ENCODE results near the gene ARHGEF10L. TPM values are rescaled to one million over a fixed set of nuclear protein-coding genes. Genes with fewer than 3 reads are reported as not detected.

Gene ARHGEF10L
- total and polyA plus RNA-seq, 5 donors from 2014 or later, result not detected

DNA sequence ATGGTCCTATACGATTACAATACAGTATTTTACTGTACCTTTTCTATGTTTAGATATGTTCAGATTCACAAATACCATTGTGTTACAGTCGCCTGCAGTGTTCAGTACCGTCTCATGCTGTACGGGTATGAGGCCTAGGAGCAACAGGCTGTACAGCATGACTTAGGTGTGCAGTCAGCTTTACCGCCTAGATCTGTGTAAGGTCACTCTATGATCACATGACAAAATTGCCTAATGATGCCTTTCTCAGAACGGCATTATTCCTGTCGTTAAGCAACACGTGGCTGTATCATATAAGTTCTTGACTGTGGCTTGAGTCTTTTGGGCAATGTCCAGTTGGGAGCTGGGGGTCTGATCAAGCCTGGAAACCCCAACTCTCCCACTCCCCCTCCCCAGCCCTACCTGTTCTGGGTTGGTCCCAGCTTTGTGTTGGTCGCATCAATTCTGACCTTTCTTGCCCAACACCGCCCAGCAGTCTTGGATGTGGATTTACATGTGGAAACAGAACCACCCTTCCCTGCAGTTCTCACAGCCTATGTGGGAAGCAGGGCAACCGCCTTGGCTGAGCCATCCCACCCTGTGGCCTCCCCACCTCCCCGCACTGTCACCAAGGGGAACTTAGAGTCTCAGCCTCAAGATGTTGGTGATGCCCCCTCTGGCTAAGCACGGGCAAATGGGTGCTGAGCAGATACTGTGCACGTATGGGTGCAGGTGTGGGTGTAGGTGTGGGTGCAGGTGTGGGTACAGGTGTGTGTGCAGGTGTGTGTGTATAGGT is 135.4 kb downstream of the ARHGEF10L start:
- H3K4me3 Mint-ChIP-seq, result no peak overlapping the region
- H3K9me3 Mint-ChIP-seq, result peaks cover 0 to 2% (median 0%) of the 10 kb centered on the region in 7 donors
- no peak overlapping the region for H3K27ac ChIP-seq (ENCODE audit: insufficient read depth, low read length, poor library complexity, severe bottlenecking)
- DNase-seq (no peak), ATAC-seq (ENCODE audit: low read depth in 2 of 2) (no peak)
- no peaks in the 10 kb centered on the region for H3K27me3 ChIP-seq (ENCODE audit: control insufficient read depth, insufficient read depth, low read length)
- H3K27ac Mint-ChIP-seq, result no peak overlapping the region
- no peaks in the 10 kb centered on the region for H3K27me3 Mint-ChIP-seq
- H3K36me3 ChIP-seq (ENCODE audit: control insufficient read depth, insufficient read depth, low read length), result no peaks in the 10 kb centered on the region
- H3K4me3 ChIP-seq (ENCODE audit: low read depth, low read length), result no peak overlapping the region
- H3K9me3 ChIP-seq (ENCODE audit: control insufficient read depth in 2 of 2, low read length in 2 of 2), result no peaks in the 10 kb centered on the region
- H3K36me3 Mint-ChIP-seq, result no peaks in the 10 kb centered on the region
- no peaks in the 10 kb centered on the region for H3K4me1 ChIP-seq (ENCODE audit: control insufficient read depth, insufficient read depth, low read length, poor library complexity, severe bottlenecking)
- no peaks in the 10 kb centered on the region for H3K4me1 Mint-ChIP-seq

DNA sequence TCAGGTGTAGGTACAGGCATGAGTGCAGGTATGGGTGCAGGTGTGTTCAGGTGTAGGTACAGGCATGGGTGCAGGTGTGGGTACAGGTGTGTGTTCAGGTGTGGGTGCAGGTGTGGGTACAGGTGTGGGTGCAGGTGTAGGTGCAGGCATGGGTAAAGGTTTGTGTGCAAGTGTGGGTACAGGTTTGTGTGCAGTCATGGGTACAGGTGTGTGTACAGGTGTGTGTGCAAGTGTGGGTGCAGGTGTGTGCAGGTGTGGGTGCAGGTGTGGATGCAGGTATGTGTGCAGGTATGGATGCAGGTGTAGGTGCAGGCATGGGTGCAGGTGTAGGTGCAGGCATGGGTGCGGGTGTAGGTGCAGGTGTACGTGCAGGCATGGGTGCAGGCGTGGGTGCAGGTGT is 136.2 kb downstream of the ARHGEF10L start:
- ATAC-seq (ENCODE audit: low read depth in 2 of 2), result no peak
- no peak overlapping the region for H3K27ac Mint-ChIP-seq
- Histone ChIP-seq H3K36me3 (ENCODE audit: control insufficient read depth, insufficient read depth, low read length) (no peaks in the 10 kb centered on the region), H3K4me1 (ENCODE audit: control insufficient read depth, insufficient read depth, low read length, poor library complexity, severe bottlenecking) (no peaks in the 10 kb centered on the region), H3K27me3 (ENCODE audit: control insufficient read depth, insufficient read depth, low read length) (no peaks in the 10 kb centered on the region), H3K4me3 (ENCODE audit: low read depth, low read length) (no peak overlapping the region), H3K27ac (ENCODE audit: insufficient read depth, low read length, poor library complexity, severe bottlenecking) (no peak overlapping the region), H3K9me3 (ENCODE audit: control insufficient read depth in 2 of 2, low read length in 2 of 2) (no peaks in the 10 kb centered on the region)
- no peaks in the 10 kb centered on the region for H3K36me3 Mint-ChIP-seq
- no peaks in the 10 kb centered on the region for H3K27me3 Mint-ChIP-seq
- DNase-seq, result no peak
- H3K4me1 Mint-ChIP-seq, result no peaks in the 10 kb centered on the region
- peaks cover 0 to 2% (median 0%) of the 10 kb centered on the region in 7 donors for H3K9me3 Mint-ChIP-seq
- no peak overlapping the region for H3K4me3 Mint-ChIP-seq

DNA sequence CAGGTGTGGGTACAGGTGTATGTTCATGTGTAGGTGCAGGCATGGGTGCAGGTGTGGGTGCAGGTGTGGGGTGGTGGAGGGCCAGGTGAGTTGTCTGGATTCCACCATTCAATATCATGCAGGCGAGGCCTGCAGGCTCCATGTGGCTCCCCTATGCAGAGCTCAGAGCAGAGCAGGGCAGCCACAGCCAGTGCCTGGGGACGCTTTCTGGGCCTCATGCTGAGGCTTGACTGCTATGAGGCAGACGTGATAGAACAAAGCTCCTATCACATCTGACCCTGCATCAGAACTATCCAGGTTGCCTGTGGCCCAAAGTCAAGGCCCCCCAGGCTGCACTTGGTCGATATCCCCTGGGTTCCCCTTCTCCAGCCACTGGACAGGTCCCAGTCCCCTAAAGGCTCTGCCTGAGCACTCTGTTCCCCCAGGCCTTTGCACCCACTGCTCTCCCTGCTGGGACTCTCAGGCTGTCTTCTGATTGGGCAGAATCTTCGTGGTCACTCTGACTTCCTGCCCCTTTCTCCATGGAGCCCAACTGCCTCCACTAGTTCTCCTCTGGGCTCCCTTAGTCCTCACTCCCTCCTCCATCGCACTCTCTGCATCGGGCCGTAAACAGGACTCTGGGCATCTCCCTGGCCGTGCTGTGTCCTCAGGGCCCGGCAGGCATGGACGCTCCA is 137.0 kb downstream of the ARHGEF10L start:
- DNase-seq, result no peak
- Histone ChIP-seq H3K27me3 (ENCODE audit: control insufficient read depth, insufficient read depth, low read length) (no peaks in the 10 kb centered on the region), H3K4me3 (ENCODE audit: low read depth, low read length) (no peak overlapping the region), H3K36me3 (ENCODE audit: control insufficient read depth, insufficient read depth, low read length) (no peaks in the 10 kb centered on the region), H3K9me3 (ENCODE audit: control insufficient read depth in 2 of 2, low read length in 2 of 2) (no peaks in the 10 kb centered on the region), H3K27ac (ENCODE audit: insufficient read depth, low read length, poor library complexity, severe bottlenecking) (no peak overlapping the region), H3K4me1 (ENCODE audit: control insufficient read depth, insufficient read depth, low read length, poor library complexity, severe bottlenecking) (no peaks in the 10 kb centered on the region)
- Mint-ChIP-seq H3K4me3 (no peak overlapping the region), H3K4me1 (no peaks in the 10 kb centered on the region), H3K9me3 (peaks cover 0 to 2% (median 0%) of the 10 kb centered on the region in 7 donors), H3K27me3 (no peaks in the 10 kb centered on the region), H3K27ac (no peak overlapping the region), H3K36me3 (no peaks in the 10 kb centered on the region)
- ATAC-seq (ENCODE audit: low read depth in 2 of 2), result no peak

DNA sequence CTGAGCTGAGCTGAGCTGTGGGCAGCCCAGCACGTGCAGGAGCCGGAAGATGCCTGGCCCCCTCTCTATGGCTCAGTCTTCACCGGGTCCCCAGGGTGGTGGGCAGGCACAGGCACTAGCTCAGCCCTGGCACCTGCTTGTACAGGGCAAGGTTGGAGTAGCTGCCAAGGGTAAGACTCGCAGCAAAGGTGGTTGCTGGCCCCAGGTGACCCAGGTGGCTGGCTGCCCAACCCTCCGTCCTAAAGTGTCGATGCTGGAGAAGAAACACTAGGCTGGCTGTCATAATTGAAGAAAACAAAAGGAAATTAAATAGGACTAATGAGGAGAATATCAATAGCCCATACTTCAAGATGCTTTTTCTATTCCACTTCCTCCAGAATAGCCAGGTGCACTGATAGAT is 138.5 kb downstream of the ARHGEF10L start:
- Mint-ChIP-seq H3K4me1 (no peaks in the 10 kb centered on the region), H3K27ac (no peak overlapping the region), H3K9me3 (no peaks in the 10 kb centered on the region), H3K4me3 (no peak overlapping the region), H3K27me3 (no peaks in the 10 kb centered on the region), H3K36me3 (no peaks in the 10 kb centered on the region)
- Histone ChIP-seq H3K36me3 (ENCODE audit: control insufficient read depth, insufficient read depth, low read length) (no peaks in the 10 kb centered on the region), H3K4me1 (ENCODE audit: control insufficient read depth, insufficient read depth, low read length, poor library complexity, severe bottlenecking) (no peaks in the 10 kb centered on the region), H3K4me3 (ENCODE audit: low read depth, low read length) (no peak overlapping the region), H3K27ac (ENCODE audit: insufficient read depth, low read length, poor library complexity, severe bottlenecking) (no peak overlapping the region), H3K27me3 (ENCODE audit: control insufficient read depth, insufficient read depth, low read length) (no peaks in the 10 kb centered on the region), H3K9me3 (ENCODE audit: control insufficient read depth in 2 of 2, low read length in 2 of 2) (no peaks in the 10 kb centered on the region)
- no peak for ATAC-seq (ENCODE audit: low read depth in 2 of 2)
- no peak for DNase-seq

DNA sequence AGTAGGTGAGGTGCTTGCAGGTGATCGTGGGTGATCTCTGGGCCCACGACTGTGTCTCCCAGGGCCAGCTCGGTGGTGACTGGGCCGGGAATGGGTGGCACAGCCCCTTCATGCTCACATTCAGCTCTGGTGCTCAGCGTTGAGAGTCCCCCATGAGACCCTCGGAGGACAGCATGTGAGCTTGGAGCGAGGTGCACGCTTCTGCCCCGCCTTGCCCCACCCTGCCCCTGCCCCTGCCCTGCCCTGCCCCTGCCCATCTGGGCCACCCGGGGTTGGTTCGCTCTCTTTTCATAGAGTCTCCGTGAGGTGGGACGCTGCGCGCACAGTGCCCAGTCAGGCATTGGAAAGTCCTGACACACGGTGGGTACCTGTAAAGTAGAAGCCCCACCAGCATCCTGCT is 140.4 kb downstream of the ARHGEF10L start:
- no peaks in the 10 kb centered on the region for H3K36me3 ChIP-seq (ENCODE audit: control insufficient read depth, insufficient read depth, low read length)
- H3K27me3 ChIP-seq (ENCODE audit: control insufficient read depth, insufficient read depth, low read length), result no peaks in the 10 kb centered on the region
- H3K4me3 ChIP-seq (ENCODE audit: low read depth, low read length), result no peak overlapping the region
- H3K9me3 ChIP-seq (ENCODE audit: control insufficient read depth in 2 of 2, low read length in 2 of 2), result no peaks in the 10 kb centered on the region
- H3K27ac ChIP-seq (ENCODE audit: insufficient read depth, low read length, poor library complexity, severe bottlenecking), result no peak overlapping the region
- Mint-ChIP-seq H3K27me3 (no peaks in the 10 kb centered on the region), H3K4me1 (no peaks in the 10 kb centered on the region), H3K36me3 (no peaks in the 10 kb centered on the region), H3K27ac (no peak overlapping the region), H3K4me3 (no peak overlapping the region), H3K9me3 (no peaks in the 10 kb centered on the region)
- DNase-seq (no peak), ATAC-seq (ENCODE audit: low read depth in 2 of 2) (no peak)
- no peaks in the 10 kb centered on the region for H3K4me1 ChIP-seq (ENCODE audit: control insufficient read depth, insufficient read depth, low read length, poor library complexity, severe bottlenecking)

DNA sequence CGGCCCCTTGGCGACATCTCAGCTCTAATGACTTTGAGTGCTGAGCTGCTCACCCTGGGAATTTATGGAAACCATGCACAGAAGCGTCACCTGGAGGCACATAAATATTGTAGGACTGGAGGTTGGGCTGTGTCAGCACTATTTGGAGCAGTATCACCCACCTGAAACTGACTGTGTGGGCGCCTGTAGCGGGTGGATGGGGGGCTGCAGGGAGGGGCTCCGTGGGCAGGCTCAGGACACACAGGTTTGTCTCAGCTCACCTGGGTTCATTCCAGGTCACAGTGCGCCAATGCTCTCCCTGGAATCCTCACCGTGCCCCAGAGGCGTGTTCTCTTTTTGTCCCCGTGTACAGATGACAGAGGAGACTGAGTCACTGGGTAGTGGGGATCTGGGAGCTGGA is 140.8 kb downstream of the ARHGEF10L start:
- H3K27me3 Mint-ChIP-seq, result no peaks in the 10 kb centered on the region
- Histone ChIP-seq H3K4me3 (ENCODE audit: low read depth, low read length) (no peak overlapping the region), H3K27ac (ENCODE audit: insufficient read depth, low read length, poor library complexity, severe bottlenecking) (no peak overlapping the region), H3K4me1 (ENCODE audit: control insufficient read depth, insufficient read depth, low read length, poor library complexity, severe bottlenecking) (no peaks in the 10 kb centered on the region), H3K36me3 (ENCODE audit: control insufficient read depth, insufficient read depth, low read length) (no peaks in the 10 kb centered on the region), H3K27me3 (ENCODE audit: control insufficient read depth, insufficient read depth, low read length) (no peaks in the 10 kb centered on the region), H3K9me3 (ENCODE audit: control insufficient read depth in 2 of 2, low read length in 2 of 2) (no peaks in the 10 kb centered on the region)
- no peaks in the 10 kb centered on the region for H3K4me1 Mint-ChIP-seq
- no peaks in the 10 kb centered on the region for H3K36me3 Mint-ChIP-seq
- no peaks in the 10 kb centered on the region for H3K9me3 Mint-ChIP-seq
- DNase-seq (no peak), ATAC-seq (ENCODE audit: low read depth in 2 of 2) (no peak)
- H3K27ac Mint-ChIP-seq, result no peak overlapping the region
- no peak overlapping the region for H3K4me3 Mint-ChIP-seq

DNA sequence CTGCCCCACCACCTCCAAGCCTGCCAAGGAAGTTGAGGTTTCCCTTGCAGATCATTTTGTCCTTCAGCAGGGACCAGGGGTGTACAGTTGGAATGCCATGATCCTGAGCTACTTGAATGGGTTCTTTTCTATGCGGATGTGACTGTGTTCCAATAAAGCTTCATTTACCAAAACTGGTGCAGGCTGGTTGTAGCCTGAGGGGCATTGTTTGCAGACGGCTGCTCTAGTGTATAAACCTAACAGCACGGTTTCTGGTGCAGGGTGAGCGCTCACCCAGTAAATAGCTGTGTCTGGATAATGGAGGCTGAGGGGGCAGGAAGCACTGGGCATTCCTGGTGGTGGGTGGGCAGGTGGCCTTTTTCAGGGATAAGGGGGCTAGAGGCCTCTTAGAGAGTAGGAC is 142.9 kb downstream of the ARHGEF10L start:
- Mint-ChIP-seq H3K27ac (no peak overlapping the region), H3K4me1 (no peaks in the 10 kb centered on the region), H3K9me3 (no peaks in the 10 kb centered on the region), H3K4me3 (no peak overlapping the region), H3K27me3 (no peaks in the 10 kb centered on the region), H3K36me3 (no peaks in the 10 kb centered on the region)
- DNase-seq (no peak), ATAC-seq (ENCODE audit: low read depth in 2 of 2) (no peak)
- H3K27me3 ChIP-seq (ENCODE audit: control insufficient read depth, insufficient read depth, low read length), result no peaks in the 10 kb centered on the region
- H3K9me3 ChIP-seq (ENCODE audit: control insufficient read depth in 2 of 2, low read length in 2 of 2), result no peaks in the 10 kb centered on the region
- H3K36me3 ChIP-seq (ENCODE audit: control insufficient read depth, insufficient read depth, low read length), result no peaks in the 10 kb centered on the region
- H3K4me1 ChIP-seq (ENCODE audit: control insufficient read depth, insufficient read depth, low read length, poor library complexity, severe bottlenecking), result no peaks in the 10 kb centered on the region
- H3K4me3 ChIP-seq (ENCODE audit: low read depth, low read length), result no peak overlapping the region
- H3K27ac ChIP-seq (ENCODE audit: insufficient read depth, low read length, poor library complexity, severe bottlenecking), result no peak overlapping the region

DNA sequence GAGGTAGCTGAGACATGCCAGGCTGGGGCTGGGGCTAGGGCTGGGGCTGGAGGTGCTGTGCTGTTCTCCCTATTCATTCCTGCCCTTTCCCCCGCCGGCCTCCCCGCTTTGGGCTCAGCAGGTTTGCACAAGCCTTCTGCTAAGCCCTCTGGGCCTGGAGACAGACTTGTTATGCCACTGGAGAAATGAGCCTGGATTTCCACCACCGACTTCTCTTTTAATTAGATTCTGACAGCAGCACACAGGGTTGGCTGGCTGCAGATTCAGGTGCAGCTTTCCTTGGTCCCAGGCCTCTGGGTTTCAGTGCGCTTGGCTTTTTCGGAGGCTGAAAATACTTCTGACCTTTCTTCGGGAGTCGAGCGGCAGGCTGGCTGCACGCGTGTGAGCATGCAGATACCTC is 144.1 kb downstream of the ARHGEF10L start:
- Mint-ChIP-seq H3K36me3 (no peaks in the 10 kb centered on the region), H3K4me3 (no peak overlapping the region), H3K9me3 (no peaks in the 10 kb centered on the region), H3K27me3 (no peaks in the 10 kb centered on the region), H3K27ac (no peak overlapping the region), H3K4me1 (no peaks in the 10 kb centered on the region)
- DNase-seq (no peak), ATAC-seq (ENCODE audit: low read depth in 2 of 2) (no peak)
- H3K36me3 ChIP-seq (ENCODE audit: control insufficient read depth, insufficient read depth, low read length), result no peaks in the 10 kb centered on the region
- no peaks in the 10 kb centered on the region for H3K27me3 ChIP-seq (ENCODE audit: control insufficient read depth, insufficient read depth, low read length)
- no peak overlapping the region for H3K4me3 ChIP-seq (ENCODE audit: low read depth, low read length)
- no peak overlapping the region for H3K27ac ChIP-seq (ENCODE audit: insufficient read depth, low read length, poor library complexity, severe bottlenecking)
- no peaks in the 10 kb centered on the region for H3K4me1 ChIP-seq (ENCODE audit: control insufficient read depth, insufficient read depth, low read length, poor library complexity, severe bottlenecking)
- H3K9me3 ChIP-seq (ENCODE audit: control insufficient read depth in 2 of 2, low read length in 2 of 2), result no peaks in the 10 kb centered on the region

Data from CD4-positive, CD25-positive, alpha-beta regulatory T cell (primary cell).